Epithelial cell of esophagus (primary cell): ENCODE data around the gene CS.

Experiments
- DNase-seq: peaks from one replicate; pipeline ENCODE4 v3.0.0; 2010; ENCODE audit warnings: low read depth
- H3K4me3 ChIP-seq: 2 replicates; pipeline ENCODE4 v1.5.1; 2011; ENCODE audit warnings: mild to moderate bottlenecking, low read length, control low read depth
- TF ChIP-seq, protein P1 (sequence below): IDR thresholded peaks from 2 replicates; pipeline ENCODE4 v1.5.1; 2011; ENCODE audit warnings: low read depth, mild to moderate bottlenecking, low read length, control low read depth, inconsistent platforms; ENCODE audit not compliant: insufficient read depth; ENCODE audit errors: missing control alignments

Gene CS

DNA sequence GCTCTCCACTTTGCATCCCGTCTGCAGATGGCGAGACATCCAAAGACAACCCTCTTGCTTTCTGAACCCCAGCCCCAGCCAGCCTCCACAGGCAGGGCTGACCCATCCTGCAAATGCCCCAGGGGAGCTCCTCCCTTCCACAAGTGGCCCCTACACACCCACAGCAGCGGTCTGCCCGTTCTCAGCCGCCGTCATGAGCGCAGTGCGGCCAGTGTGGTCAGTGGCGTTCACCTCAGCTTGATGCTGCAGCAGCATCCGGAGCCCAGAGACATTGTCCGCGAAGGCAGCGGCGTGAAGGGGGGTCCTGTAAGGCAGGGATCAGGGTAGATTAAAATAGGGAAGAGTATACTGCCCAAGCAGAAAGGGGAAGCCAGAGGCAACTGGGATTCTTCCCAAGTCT, 55.6 kb downstream of the CS start:
- no peak overlapping the region for H3K4me3 ChIP-seq
- no peak for DNase-seq
- TF ChIP-seq, protein P1, sequence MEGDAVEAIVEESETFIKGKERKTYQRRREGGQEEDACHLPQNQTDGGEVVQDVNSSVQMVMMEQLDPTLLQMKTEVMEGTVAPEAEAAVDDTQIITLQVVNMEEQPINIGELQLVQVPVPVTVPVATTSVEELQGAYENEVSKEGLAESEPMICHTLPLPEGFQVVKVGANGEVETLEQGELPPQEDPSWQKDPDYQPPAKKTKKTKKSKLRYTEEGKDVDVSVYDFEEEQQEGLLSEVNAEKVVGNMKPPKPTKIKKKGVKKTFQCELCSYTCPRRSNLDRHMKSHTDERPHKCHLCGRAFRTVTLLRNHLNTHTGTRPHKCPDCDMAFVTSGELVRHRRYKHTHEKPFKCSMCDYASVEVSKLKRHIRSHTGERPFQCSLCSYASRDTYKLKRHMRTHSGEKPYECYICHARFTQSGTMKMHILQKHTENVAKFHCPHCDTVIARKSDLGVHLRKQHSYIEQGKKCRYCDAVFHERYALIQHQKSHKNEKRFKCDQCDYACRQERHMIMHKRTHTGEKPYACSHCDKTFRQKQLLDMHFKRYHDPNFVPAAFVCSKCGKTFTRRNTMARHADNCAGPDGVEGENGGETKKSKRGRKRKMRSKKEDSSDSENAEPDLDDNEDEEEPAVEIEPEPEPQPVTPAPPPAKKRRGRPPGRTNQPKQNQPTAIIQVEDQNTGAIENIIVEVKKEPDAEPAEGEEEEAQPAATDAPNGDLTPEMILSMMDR = no peak

DNA sequence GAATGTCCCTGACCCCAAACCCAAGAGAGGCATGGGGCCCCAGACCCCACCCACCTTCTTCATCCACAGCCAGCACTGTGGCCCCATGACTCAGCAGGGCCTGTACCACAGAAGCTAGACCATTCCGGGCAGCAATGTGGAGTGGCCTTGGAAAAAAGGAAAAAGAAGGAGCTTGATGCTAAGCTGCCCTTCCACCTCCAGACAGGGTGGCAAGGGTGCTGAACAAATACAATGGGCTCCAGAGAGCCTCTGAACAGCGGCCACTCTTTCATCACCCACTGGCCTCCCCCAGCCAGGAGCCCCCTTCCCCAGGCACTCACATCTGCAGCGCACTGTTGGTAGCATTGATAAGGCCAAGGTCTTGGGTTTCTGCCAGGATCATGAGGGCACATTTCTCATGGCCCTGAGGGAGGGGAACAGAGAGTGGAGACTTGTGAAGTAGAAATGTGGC, 56.4 kb downstream of the CS start:
- TF ChIP-seq, protein P1 = no peak
- DNase-seq = no peak
- H3K4me3 ChIP-seq = no peak overlapping the region

DNA sequence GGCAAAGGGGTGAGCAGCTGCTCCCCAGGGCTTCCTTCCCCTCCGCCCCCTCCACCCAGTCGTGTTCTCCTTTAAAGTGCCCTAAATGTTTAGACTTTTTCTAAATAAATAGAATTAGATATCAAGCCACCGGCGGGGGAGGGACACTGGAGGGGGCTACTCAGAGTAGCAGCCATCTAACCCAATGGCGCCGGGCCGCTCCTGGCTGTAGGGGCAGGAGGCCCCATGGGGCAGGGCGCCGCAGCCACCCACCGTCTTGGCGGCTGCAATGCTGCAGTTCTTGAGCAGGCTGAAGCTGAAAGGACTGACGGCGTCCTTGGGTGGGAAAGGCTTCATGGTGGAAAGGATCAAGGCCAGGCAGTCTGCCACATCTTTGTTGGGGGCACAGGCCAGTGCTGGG, 57.1 kb downstream of the CS start:
- TF ChIP-seq, protein P1 = no peak
- no peak for DNase-seq
- H3K4me3 ChIP-seq = no peak overlapping the region

DNA sequence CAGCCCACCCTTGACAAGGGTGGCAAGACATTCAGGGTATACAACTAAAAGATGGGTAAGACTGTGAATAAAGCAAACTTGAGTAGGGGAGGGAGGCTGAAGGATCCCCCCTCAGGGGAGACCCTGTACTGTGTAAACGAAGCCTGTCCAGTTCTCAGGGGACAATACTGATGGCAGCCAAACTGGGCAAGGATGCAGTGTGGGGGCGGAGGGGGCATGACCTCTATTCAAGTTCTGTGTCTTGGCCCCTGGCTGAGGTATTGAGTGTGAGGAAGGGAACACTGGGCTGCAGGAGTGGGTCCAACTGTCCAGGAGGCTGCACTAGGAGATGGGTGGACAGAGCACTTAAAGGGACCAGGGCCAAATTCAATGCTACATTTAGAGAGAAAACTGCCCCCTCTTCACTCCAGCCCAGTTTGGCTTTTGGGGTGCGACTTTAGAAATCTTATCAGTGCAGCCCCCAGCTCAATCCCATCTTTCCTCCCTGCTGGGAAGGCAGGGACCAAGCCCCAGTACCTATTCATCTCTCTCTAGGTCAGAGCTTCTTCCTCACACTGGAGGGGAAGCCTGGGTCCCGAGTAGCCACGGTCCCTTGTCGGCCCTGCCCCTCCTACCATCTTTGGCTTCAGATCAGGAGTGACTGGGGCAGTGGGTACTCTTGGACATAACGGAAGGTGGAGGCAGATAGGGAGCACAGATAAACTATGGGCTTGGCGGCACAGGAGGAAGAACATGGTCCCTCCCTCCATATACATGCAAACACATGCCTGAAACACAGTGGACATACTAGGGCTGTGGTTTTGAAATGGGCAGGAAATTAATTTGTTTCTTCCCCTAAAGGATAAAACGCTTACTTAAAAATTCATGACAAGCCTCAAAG, 58.5 kb downstream of the CS start:
- no peak for DNase-seq
- TF ChIP-seq, protein P1 = no peak
- H3K4me3 ChIP-seq = no peak overlapping the region

DNA sequence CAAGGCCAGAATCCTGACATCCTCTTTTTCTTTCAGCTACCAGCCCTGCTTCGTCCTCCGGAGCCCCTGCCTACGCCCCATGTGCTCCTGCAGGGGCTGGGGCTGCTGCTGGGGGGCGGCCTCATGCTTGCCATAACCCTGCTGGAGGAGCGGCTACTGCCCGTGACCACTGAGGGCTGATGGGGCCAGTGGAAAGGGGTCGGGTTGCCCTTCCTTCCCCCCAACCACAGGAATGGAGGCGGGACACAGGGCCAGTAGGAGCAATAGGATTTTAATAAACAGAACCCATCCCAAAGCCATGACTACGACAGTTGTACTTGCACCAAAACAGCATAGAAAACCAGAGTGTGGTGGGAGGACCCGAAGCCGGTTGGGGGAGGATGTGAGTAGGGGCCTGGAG, 62.6 kb downstream of the CS start:
- TF ChIP-seq, protein P1 = no peak
- no peak for DNase-seq
- no peak overlapping the region for H3K4me3 ChIP-seq

DNA sequence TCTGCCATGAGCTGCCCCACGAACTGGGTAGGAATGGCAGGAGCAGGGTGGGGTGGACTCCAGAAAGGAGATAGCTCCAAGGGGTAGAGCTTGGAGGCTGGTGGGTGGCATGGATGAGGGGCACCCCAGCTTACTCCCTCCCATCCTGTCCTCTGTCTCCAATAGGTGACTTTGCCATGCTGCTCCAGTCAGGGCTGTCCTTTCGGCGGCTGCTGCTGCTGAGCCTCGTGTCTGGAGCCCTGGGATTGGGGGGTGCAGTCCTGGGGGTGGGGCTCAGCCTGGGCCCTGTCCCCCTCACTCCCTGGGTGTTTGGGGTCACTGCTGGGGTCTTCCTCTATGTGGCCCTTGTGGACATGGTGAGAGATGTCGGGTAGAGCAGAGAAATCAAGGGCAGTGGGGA, 63.1 kb downstream of the CS start:
- DNase-seq = no peak
- H3K4me3 ChIP-seq = no peak overlapping the region
- TF ChIP-seq, protein P1 = no peak

DNA sequence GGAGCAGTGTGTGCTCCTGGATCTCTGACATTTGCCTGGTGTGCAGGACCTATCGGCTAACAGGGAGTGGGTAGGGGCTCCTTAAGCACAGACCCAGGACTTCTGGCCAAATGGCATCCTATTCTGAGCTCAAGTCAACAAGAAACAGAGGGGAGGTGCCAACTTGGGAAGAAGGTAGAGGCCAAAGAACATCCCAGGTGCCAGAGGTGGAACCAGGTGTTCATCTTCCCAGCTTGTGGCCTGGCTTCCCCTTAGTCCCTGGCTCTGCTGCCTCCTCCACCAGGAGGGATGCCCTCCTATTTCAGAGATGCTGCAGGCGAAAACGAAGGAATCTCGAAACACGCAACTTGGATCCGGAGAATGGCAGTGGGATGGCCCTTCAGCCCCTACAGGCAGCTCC, 64.0 kb downstream of the CS start:
- H3K4me3 ChIP-seq = no peak overlapping the region
- DNase-seq = no peak
- TF ChIP-seq, protein P1 = no peak
